B cell (primary cell): Measurements from ENCODE around the gene FOXL2. TPM values are rescaled to one million over a fixed set of nuclear protein-coding genes. Genes with fewer than 3 reads are reported as not detected.
A peak's percentile ranks its signal among the peaks of the same experiment; 100 is the strongest.

Source experiments
- ATAC-seq: fragments of 200-7000 bp; cut with Tn5 transposase; one replicate; pipeline ENCODE4 v1.10.0; 2021; ENCODE audit warnings: low read depth, mild to moderate bottlenecking, moderate number of reproducible peaks, moderate library complexity
- CTCF ChIA-PET: fragments of 350-600 bp; sonication (Branson Sonifier 250); formaldehyde crosslinking; loops from one replicate; lab custom pipeline; 2021; ENCODE audit warnings: antibody characterized with exemption, inconsistent platforms; lab: Charles Lee
- POLR2A ChIA-PET: fragments of 350-600 bp; sonication (Branson Sonifier 250); formaldehyde crosslinking; loops from one replicate; lab custom pipeline; 2021; ENCODE audit warnings: antibody characterized with exemption; lab: Charles Lee
- DNase-seq: peaks from one replicate; pipeline ENCODE4 v3.0.0; 2013
- H2AFZ ChIP-seq: 2 replicates; pipeline ENCODE4 v1.6.1; 2012; ENCODE audit warnings: mild to moderate bottlenecking, low read depth, low read length; ENCODE audit not compliant: insufficient read depth, poor library complexity, severe bottlenecking
- H3K27ac ChIP-seq, 2 donors: 1 replicate in 1 of 2; 2 replicates in 1 of 2; pipeline ENCODE4 v1.5.1; 2012 to 2013; ENCODE audit warnings: low read length in 2 of 2, mild to moderate bottlenecking in 2 of 2, moderate library complexity in 1 of 2
- H3K27me3 ChIP-seq, 4 experiments: fragments of 200-600 bp in 1 of 4; sonication (generic) in 1 of 4; replicated peaks in 1 of 4; 1 replicate in 2 of 4; 2 replicates in 2 of 4; pipeline versions ENCODE4 v1.6.1 to v1.7.0; 2013 to 2016; ENCODE audit warnings: low read length in 3 of 4, mild to moderate bottlenecking in 2 of 4, mixed read lengths in 1 of 4, moderate library complexity in 1 of 4; ENCODE audit not compliant: insufficient read depth in 4 of 4, control insufficient read depth in 3 of 4; ENCODE audit errors: control extremely low read depth in 1 of 4
- H3K36me3 ChIP-seq, 2 experiments: replicated peaks in 1 of 2; 1 replicate in 1 of 2; 2 replicates in 1 of 2; pipeline versions ENCODE4 v1.6.1 to v1.7.1; 2013; ENCODE audit warnings: low read length in 1 of 2; ENCODE audit not compliant: insufficient read depth in 2 of 2, control insufficient read depth in 1 of 2; ENCODE audit errors: control extremely low read depth in 1 of 2, extremely low read depth in 1 of 2
- H3K4me1 ChIP-seq, 2 donors: fragments of 200-600 bp in 1 of 2; sonication (generic) in 1 of 2; 1 replicate in 1 of 2; 2 replicates in 1 of 2; pipeline versions ENCODE4 v1.5.1 to v1.6.1; 2013 to 2017; ENCODE audit warnings: low read length in 2 of 2; ENCODE audit not compliant: control insufficient read depth in 2 of 2, insufficient read depth in 2 of 2
- H3K4me2 ChIP-seq: replicated peaks from 2 replicates; pipeline ENCODE3; 2012; ENCODE audit warnings: mild to moderate bottlenecking, low read depth, low read length; ENCODE audit not compliant: poor library complexity, severe bottlenecking
- H3K4me3 ChIP-seq, 5 experiments: fragments of 200-600 bp in 1 of 5; sonication (generic) in 1 of 5; 1 replicate in 3 of 5; 2 replicates in 2 of 5; pipeline versions ENCODE4 v1.5.1 to v1.7.0; 2011 to 2016; ENCODE audit warnings: low read length in 4 of 5, mild to moderate bottlenecking in 4 of 5, low read depth in 2 of 5, control low read depth in 1 of 5, moderate library complexity in 1 of 5; ENCODE audit not compliant: insufficient read depth in 1 of 5; ENCODE audit errors: control extremely low read depth in 1 of 5, extremely low read depth in 1 of 5
- H3K79me2 ChIP-seq: fragments of 200-600 bp; sonication (generic); one replicate; pipeline ENCODE4 v1.6.0; 2016; ENCODE audit warnings: low read length; ENCODE audit not compliant: control insufficient read depth, insufficient read depth
- H3K9ac ChIP-seq: fragments of 200-600 bp; sonication (generic); 2 replicates; pipeline ENCODE4 v1.6.1; 2017; ENCODE audit warnings: mild to moderate bottlenecking, low read length, moderate library complexity
- H3K9me3 ChIP-seq, 3 donors: one replicate each; pipeline versions ENCODE4 v1.6.1 to v1.7.1; 2013; ENCODE audit warnings: low read length in 2 of 3; ENCODE audit not compliant: control insufficient read depth in 2 of 3, insufficient read depth in 1 of 3; ENCODE audit errors: control extremely low read depth in 1 of 3
- H4K20me1 ChIP-seq: 2 replicates; pipeline ENCODE4 v1.6.0; 2012; ENCODE audit warnings: mild to moderate bottlenecking, low read length; ENCODE audit not compliant: insufficient read depth, control insufficient read depth, poor library complexity, severe bottlenecking
- H3K27ac Mint-ChIP-seq: one replicate; pipeline ENCODE4 v1.8.0; 2021; ENCODE audit warnings: mixed read lengths
- H3K27me3 Mint-ChIP-seq: one replicate; pipeline ENCODE4 v1.8.0; 2021; ENCODE audit warnings: mixed read lengths
- H3K4me1 Mint-ChIP-seq: one replicate; pipeline ENCODE4 v1.8.0; 2021; ENCODE audit warnings: mixed read lengths
- H3K4me3 Mint-ChIP-seq: one replicate; pipeline ENCODE4 v1.8.0; 2021; ENCODE audit warnings: mixed read lengths
- H3K9me3 Mint-ChIP-seq: one replicate; pipeline ENCODE4 v1.8.0; 2022; ENCODE audit warnings: mixed read lengths; ENCODE audit not compliant: insufficient read depth
- EZH2 ChIP-seq: IDR thresholded peaks from 2 replicates; pipeline ENCODE4 v1.6.1; 2012; ENCODE audit warnings: borderline replicate concordance, low read depth, mild to moderate bottlenecking, moderate library complexity, low read length; ENCODE audit not compliant: insufficient read depth, poor library complexity, severe bottlenecking
- WGBS: methylation state at CpG from one replicate; pipeline ENCODE4 v1.1.5; 2013; ENCODE audit warnings: missing lambda C conversion rate; ENCODE audit not compliant: insufficient coverage; 5-methylcytosine and 5-hydroxymethylcytosine counted together
- intact Hi-C: fragments of 100-400 bp; cut with micrococcal nuclease; formaldehyde crosslinking; loops from one replicate; pipeline ENCODE4 v1.10.0; 2022
- polyA plus RNA-seq: library from polyadenylated mRNA; depleted of rRNA; stranded (reverse); fragments of >200 nt; gene quantifications from 2 replicates; pipeline ENCODE4 v1.2.3, GENCODE V29; 2012
- total RNA-seq, 2 donors: library from RNA; stranded (reverse); fragments of 120-200 nt in 1 of 2; gene quantifications; 1 replicate in 1 of 2; 2 replicates in 1 of 2; pipeline versions ENCODE4 v1.2.3 to v1.2.4, GENCODE V29; 2013 to 2022
- TF ChIP-seq, protein P1 (sequence below): fragments of 200-600 bp; IDR thresholded peaks from one replicate; pipeline ENCODE4 v1.8.0; 2022; ENCODE audit warnings: antibody characterized with exemption, mild to moderate bottlenecking

FOXL2 gene
- total and polyA plus RNA-seq, 2 donors (not counting 1 experiment from before 2014, with no cell fraction given) = not detected

DNA sequence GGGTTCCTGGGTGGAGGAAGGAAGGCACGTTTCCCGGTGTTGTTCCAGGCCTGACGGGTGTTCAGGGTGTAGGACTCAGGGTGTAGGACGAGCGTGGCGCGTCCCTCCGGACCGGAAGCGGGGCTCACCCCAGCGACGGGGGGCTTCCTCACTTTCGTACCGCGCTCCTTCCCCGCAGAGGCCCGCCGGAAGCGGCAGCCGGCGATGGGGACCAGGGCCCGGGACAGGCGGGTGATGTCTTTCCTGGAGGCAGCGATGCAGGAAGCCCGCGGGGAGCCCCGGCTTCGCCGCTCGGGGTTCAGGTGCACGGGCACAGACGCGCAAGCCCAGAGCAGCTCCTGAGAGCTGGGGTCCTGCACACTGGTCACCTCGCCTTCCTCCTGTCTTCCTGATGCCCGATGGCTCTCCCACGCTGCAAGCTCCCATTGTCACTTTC is 13.5 kb upstream of the FOXL2 start:
- Mint-ChIP-seq H3K9me3 (peaks cover 3% of the 10 kb centered on the region), H3K27me3 (peaks cover 64% of the 10 kb centered on the region), H3K4me3 (peak overlapping the region; percentile 14), H3K27ac (no peak overlapping the region), H3K4me1 (peaks cover 11% of the 10 kb centered on the region)
- Histone ChIP-seq H3K9me3 (peaks cover 4 to 20% (median 9%) of the 10 kb centered on the region in 3 donors), H3K27ac (no peak overlapping the region), H2AFZ (no peak overlapping the region), H3K79me2 (no peaks in the 10 kb centered on the region), H3K4me2 (peak overlapping the region; percentile 48), H3K36me3 (no peaks in the 10 kb centered on the region), H3K27me3 (peaks cover 0 to 45% (median 24%) of the 10 kb centered on the region in 4 experiments), H3K4me1 (peaks cover 7 to 12% of the 10 kb centered on the region in 2 donors), H3K9ac (peak overlapping the region; percentile 26), H4K20me1 (no peaks in the 10 kb centered on the region), H3K4me3 (peak overlapping the region in 1 of 5 experiments; percentile 33)
- intact Hi-C loops = no loop called here
- no peak for DNase-seq
- 2% methylated on average over 36 of the region's 36 CpGs for WGBS
- no peak for TF ChIP-seq EZH2
- TF ChIP-seq, protein P1, sequence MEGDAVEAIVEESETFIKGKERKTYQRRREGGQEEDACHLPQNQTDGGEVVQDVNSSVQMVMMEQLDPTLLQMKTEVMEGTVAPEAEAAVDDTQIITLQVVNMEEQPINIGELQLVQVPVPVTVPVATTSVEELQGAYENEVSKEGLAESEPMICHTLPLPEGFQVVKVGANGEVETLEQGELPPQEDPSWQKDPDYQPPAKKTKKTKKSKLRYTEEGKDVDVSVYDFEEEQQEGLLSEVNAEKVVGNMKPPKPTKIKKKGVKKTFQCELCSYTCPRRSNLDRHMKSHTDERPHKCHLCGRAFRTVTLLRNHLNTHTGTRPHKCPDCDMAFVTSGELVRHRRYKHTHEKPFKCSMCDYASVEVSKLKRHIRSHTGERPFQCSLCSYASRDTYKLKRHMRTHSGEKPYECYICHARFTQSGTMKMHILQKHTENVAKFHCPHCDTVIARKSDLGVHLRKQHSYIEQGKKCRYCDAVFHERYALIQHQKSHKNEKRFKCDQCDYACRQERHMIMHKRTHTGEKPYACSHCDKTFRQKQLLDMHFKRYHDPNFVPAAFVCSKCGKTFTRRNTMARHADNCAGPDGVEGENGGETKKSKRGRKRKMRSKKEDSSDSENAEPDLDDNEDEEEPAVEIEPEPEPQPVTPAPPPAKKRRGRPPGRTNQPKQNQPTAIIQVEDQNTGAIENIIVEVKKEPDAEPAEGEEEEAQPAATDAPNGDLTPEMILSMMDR = no peak
- POLR2A ChIA-PET = no interaction called here
- CTCF ChIA-PET = no interaction called here
- no peak for ATAC-seq

DNA sequence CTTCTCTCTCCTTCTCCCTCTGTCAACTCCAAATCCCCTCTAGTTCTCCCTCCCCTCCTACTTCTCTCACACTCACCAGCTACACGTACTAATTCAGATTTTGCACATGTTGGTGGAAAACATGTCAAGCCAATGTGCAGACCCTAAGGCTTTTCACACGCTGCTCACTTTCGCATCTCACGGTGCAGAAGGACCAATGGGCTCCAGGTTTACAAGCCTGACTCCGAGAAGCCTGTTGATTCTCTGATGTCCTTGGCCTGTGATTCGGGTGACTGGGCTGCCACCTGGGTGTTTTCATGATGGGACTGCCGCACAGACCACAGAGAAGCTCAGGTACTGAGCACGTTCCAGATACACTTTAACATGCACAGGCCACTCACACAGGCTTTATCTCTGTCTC is 3.8 kb upstream of the FOXL2 start:
- CTCF ChIA-PET = interaction anchor here (1.4 to 3.2 kb wide), 3 partner anchors 14 to 35 kb away, joined by 4 to 11 read pairs (median 4); no protein-coding TSS in a partner anchor
- no peak overlapping the region for H3K9ac ChIP-seq
- WGBS = 86% methylated on average over 8 of the region's 8 CpGs
- no peaks in the 10 kb centered on the region for H3K36me3 ChIP-seq
- peaks cover 0 to 19% (median 0%) of the 10 kb centered on the region in 3 donors for H3K9me3 ChIP-seq
- Mint-ChIP-seq H3K4me3 (peak overlapping the region; percentile 60), H3K9me3 (no peaks in the 10 kb centered on the region), H3K27ac (no peak overlapping the region), H3K27me3 (peaks cover 59% of the 10 kb centered on the region), H3K4me1 (peaks cover 31% of the 10 kb centered on the region)
- H3K4me2 ChIP-seq = peak overlapping the region; percentile 75
- H3K4me1 ChIP-seq = peaks cover 28 to 40% of the 10 kb centered on the region in 2 donors
- no peaks in the 10 kb centered on the region for H3K79me2 ChIP-seq
- H3K4me3 ChIP-seq = no peak overlapping the region
- ATAC-seq = no peak
- peak overlapping the region; percentile 51 for H2AFZ ChIP-seq
- peaks cover 0 to 72% (median 33%) of the 10 kb centered on the region in 4 experiments for H3K27me3 ChIP-seq
- no peak for DNase-seq
- no peak overlapping the region for H3K27ac ChIP-seq
- no peak for TF ChIP-seq EZH2
- TF ChIP-seq, protein P1 = no peak
- intact Hi-C loops = no loop called here
- H4K20me1 ChIP-seq = no peaks in the 10 kb centered on the region
- POLR2A ChIA-PET = no interaction called here
